ELR (cell line): Measurements from ENCODE around the gene KANSL1.
A peak's percentile ranks its signal among the peaks of the same experiment; 100 is the strongest.
"Not testable (repeated sequence)": the region's sequence is repeated elsewhere in the genome, so short reads cannot be mapped to it uniquely, and the experiment has no call there.

Source experiments
- DNase-seq: peaks from one replicate; pipeline ENCODE4 v3.0.0-alpha.2; 2015; ENCODE audit warnings: low read depth

The KANSL1 gene

DNA sequence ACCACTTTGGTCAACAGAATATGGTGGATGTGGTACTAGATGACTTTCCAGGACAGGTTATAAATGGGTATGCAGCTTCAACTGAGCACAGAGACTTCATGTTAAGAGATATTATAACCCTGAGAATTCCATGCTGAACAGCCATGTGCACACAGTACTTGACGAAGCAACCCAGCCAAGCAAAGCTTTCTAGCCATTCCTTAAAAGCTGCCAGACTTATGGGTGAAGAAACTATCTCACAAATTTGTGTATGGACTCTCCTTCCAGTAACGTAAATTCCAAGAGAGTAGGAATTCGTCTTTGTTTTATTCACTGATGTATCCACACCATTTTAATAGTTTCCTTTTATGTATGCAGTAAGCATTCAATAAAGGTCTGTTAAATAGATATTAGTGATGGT is 76.1 kb downstream of the KANSL1 start:
- no peak for DNase-seq

DNA sequence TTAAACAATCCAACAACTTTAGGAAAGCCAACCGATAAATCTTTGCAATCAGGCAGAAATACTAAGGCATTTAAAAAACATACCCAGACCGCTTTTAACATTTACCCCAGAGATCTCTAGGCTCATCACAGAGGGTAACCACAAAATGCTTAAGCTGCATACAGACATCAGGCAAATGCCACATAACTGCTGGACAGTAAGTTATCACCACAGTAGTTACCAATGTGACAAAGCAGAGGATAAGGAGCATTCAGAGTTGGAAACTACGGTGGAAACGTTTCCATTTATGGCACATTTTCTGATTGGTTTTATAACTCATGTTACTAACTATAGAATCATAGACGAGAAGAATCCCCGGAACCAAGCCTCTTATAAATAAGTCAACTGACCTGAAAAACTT is 77.5 kb downstream of the KANSL1 start:
- no peak for DNase-seq

- DNase-seq: not testable (repeated sequence)
Measured at GRCh38 chr17:46111236-46111635, 82.0 kb downstream of the KANSL1 start.

DNA sequence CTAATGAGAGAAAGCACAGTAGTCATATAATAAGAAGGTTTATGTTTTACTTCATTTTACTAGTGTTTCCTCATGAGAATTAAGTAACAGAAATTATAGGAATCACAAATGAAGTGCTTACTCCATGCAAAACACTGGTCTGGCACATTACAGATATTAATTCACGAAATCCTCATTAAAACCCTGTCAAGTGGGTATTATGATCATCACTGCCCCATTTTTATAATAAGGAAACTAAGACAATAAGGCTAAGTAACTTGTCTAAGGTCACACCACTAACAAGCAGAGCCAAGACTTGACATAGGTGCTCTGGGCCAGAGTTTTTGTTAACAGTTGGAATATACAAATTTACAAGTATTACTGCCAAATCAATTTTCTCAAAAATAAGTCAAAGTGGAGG is 83.0 kb downstream of the KANSL1 start:
- no peak for DNase-seq

GRCh38 chr17:46109603-46110189 is 83.5 kb downstream of the KANSL1 start:
- no peak for DNase-seq

GRCh38 chr17:46108550-46109110 is 84.6 kb downstream of the KANSL1 start:
- DNase-seq: no peak

- no peak for DNase-seq
Measured at GRCh38 chr17:46108120-46108519, 85.1 kb downstream of the KANSL1 start.

DNA sequence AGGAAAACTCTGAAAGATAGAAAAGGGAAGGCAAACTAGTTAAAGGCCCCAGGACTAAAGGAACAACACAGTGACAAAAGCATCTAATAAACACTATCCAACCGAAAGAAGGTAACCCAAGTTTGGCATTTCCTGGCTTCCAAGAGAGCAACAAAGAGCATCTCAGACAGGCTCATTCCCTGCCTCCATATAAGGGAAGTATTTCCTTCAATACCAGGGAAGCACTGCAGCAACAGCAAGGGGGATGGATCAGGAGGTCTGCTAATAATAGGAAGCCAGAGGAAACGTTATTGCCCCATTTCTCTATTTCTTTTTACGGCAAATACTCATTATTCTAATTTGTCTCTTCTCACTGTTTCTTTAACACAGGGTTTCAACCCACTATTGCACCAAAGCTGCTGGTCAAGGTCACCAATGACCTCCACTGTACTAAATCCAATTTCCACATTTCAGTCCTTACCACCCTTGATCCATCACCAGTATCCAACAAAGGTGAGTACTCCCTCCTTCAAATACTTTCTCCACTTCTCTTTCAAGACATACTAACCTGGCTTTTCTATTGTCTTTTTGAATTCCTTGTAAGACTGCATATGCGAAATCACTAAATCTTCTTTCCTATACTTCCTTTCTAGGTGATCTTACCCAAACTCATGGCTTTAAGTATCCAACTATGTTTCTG is 86.1 kb downstream of the KANSL1 start:
- no peak for DNase-seq

GRCh38 chr17:46102806-46103205 is 90.4 kb downstream of the KANSL1 start:
- not testable (repeated sequence) for DNase-seq

- DNase-seq: peak; percentile 32
Measured at GRCh38 chr17:46101785-46102617, 91.2 kb downstream of the KANSL1 start.

GRCh38 chr17:46100590-46100989 is 92.6 kb downstream of the KANSL1 start:
- no peak for DNase-seq

DNA sequence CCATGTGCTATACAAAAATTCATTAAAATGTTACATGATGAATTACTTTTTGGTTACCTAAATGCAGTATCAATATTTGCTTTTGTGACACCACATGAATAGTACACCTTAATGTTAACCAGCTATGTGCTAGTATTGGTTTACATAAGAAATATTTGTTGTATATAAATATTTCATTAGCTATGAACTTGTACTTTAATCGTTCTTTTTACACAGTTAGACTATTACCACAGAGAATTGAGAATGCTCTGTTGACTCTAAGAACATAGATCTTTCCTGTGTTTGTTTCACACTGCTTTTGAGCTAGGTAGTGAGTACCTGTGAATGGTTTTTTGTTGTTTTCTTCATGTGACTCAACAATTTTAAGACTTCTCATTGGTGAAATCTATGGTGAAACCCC is 93.4 kb downstream of the KANSL1 start:
- DNase-seq: no peak

DNA sequence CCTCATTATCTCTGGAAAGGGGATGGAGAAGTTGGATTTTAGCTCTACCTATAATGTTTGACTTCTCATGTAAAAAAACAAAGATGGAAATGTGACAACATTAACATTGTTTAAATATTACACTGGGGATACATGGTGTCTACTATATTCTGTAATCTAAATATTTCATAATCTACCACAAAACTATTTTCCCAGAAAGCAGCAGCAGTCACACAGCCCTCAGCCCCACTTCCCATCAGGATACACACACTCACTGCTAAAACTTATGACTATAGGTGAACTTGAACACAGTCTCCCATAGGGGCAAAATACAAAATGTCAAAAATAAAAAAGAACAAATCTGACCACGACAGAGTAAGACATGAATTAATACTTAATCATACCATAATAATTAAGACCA is 95.7 kb downstream of the KANSL1 start:
- DNase-seq: peak; percentile 25

DNA sequence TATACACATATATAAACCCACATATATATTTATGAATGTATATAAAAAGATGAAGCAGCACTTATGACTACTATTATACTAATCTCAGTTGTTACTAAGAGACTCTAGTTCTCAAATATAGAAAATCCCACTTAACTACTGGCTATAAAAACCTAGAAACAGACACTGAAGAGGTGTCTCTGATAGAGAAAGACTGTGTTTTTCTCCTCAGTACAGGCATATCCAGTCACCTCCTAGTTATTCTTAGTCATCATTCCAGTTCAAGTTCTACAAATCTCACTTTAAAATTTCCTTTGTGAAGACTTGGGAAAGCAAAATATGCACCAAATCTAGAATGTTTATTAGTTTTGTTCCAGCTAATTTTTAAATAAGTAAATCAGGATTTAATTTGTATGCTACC is 100.2 kb downstream of the KANSL1 start:
- DNase-seq: peak; percentile 56

DNA sequence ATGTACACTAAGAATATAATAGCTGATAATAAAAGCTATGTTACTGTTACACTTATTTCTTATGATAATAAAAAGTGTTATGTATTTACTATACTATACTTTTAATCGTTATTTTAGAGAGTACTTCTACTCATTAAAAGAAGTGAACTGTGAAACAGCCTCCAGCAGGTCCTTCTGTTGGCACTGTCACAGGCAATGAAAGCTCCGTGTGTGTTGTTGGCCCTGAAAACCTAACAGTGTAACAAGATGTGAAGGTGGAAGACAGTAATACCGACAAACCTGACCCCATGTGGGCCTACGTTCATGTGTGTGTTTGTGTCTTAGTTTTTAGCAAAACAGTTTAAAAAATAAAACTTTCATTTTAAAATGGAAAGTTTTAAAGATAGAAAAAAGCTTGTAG is 102.4 kb downstream of the KANSL1 start:
- no peak for DNase-seq

GRCh38 chr17:46089389-46089965 is 103.8 kb downstream of the KANSL1 start:
- no peak for DNase-seq

DNA sequence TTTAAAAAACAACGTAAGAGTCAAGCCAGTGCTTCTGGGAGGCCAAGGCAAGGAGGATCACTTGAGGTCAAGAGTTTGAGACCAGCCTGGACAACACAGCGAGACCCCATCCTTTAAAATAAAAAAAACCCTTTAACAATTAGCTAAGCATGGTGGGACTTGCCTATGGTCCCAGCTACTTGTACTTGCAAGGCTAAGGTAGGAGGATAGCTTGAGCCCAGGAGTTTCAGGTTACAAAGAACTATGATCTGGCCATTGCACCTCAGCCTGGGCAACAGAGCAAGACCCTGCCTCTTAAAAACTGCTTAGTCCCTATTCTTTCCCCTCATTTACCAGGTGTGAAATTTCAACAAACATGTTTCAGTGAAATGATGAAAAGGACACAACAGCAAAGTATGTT is 104.6 kb downstream of the KANSL1 start:
- DNase-seq: no peak

DNA sequence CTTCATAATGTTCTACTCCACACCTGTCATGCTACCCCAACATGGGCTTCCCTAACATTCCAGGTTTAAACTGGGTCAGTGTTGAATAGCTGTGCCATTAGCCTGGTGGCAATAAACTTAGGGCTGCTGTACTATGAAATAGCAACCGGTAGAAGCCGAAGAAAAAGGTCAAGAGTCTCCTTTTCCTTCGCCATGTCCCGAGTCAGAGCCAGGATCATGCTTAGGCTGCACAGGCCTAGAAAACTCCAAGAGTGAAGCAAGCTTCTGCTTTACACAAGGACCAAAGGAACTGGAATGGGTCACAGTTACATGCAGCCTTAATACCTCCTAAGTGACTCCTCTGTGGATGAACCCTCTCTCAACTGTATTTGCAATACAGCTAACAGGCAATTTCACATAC is 105.4 kb downstream of the KANSL1 start:
- DNase-seq: not testable (repeated sequence)

GRCh38 chr17:46086821-46087220 is 106.4 kb downstream of the KANSL1 start:
- DNase-seq: no peak

- no peak for DNase-seq
Measured at GRCh38 chr17:46085522-46085921, 107.7 kb downstream of the KANSL1 start.

DNA sequence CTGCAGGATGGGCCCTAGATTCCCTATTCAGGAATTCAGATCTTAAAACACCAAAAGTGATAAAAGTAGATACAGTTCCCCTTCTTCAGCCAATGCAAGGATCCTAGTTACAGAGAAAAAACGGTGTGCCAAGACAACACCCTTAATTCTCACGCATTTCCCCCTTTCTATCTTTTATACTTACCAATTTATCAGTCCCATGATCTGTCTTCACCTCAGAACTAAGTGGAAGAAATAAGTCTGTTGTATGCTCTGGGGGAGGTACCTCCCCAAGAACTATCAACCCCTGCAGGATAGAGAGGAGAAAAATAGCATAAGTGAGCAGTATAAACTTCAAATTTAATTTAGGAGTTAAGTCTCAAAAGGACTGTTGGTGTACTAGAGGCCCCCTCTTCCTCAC is 111.0 kb downstream of the KANSL1 start:
- DNase-seq: no peak

DNA sequence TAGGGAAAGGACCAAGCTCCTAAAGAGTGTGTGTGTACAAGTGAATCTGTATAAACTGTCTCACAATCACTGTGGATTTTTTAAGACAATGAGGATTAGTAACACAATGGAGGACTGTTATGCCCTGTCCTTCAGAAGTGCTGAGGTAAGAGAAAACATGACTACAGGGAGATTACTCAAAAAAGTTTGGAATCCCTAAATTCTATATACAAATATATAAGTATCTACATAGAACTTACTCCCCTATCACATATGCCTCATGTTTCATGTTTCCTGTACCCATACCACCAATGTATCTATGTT is 112.3 kb downstream of the KANSL1 start:
- DNase-seq: no peak
